ENCODE results near the gene ANKS3. TPM values are rescaled to one million over a fixed set of nuclear protein-coding genes. Genes with fewer than 3 reads are reported as not detected.
A peak's percentile ranks its signal among the peaks of the same experiment; 100 is the strongest.

The ANKS3 gene
- polyA plus RNA-seq (9.7 to 14.7 TPM (median 11.7 TPM) in 3 replicates), polyA minus RNA-seq (12.0 to 24.2 TPM (median 23.1 TPM) in 3 replicates)
- 12.6 TPM for polyA plus RNA-seq (2011; ENCODE audit: low read depth)
- polyA plus RNA-seq (2011; cell fraction: cytosol; rRNA removed) = 6.5 and 8.3 TPM in 2 replicates
- 40.9 and 51.0 TPM in 2 replicates for polyA plus RNA-seq (2011; cell fraction: nucleus; rRNA removed)
- polyA plus RNA-seq (2012; ENCODE audit: low replicate concordance) = 8.6 and 9.5 TPM in 2 replicates
- 11.1 TPM for polyA minus RNA-seq (2011; cell fraction: cytosol; rRNA and poly(A)+ RNA removed)
- 15.0 and 19.1 TPM in 2 replicates for polyA minus RNA-seq (2011; cell fraction: nucleus; rRNA and poly(A)+ RNA removed)

GRCh38 chr16:4734063-4734729 lies at the start of gene ANKS3, which contains the start of gene DNAAF8:
TSS of gene ANKS3 (minus strand) at chr16:4734271. CDS start at chr16:4730149, 4,122 bp downstream.
TSS of gene DNAAF8 (plus strand) at chr16:4734537. CDS start at chr16:4736515, 1,978 bp downstream.
- no peak for FAIRE-seq
- dilution Hi-C loops (cut with MboI; ENCODE audit: extremely low pct_ligation_motif_present, low sequenced_read_pairs) = no loop called here

GRCh38 chr16:4783251-4783950 lies 49.3 kb upstream of the ANKS3 start:
- Histone ChIP-seq H2AFZ (ENCODE audit: control insufficient read depth, low read length) (no peak overlapping the region), H3K9ac (ENCODE audit: control insufficient read depth, extremely low read depth, insufficient read depth, low read length) (no peak overlapping the region), H3K4me1 (ENCODE audit: control insufficient read depth, extremely low read depth, insufficient read depth, low read length) (peaks cover 7% of the 10 kb centered on the region), H3K4me2 (ENCODE audit: control insufficient read depth, extremely low read depth, insufficient read depth, low read depth, low read length) (no peak overlapping the region), H3K9me1 (ENCODE audit: control insufficient read depth, extremely low read depth, insufficient read depth, low read length) (no peaks in the 10 kb centered on the region), H3K27ac (ENCODE audit: control insufficient read depth, insufficient read depth, low read length) (no peak overlapping the region), H3K9me3 (ENCODE audit: control insufficient read depth, low read depth, low read length) (no peaks in the 10 kb centered on the region), H3K27me3 (ENCODE audit: control insufficient read depth, extremely low read depth, insufficient read depth, low read length) (no peaks in the 10 kb centered on the region), H4K20me1 (ENCODE audit: control insufficient read depth, extremely low read depth, insufficient read depth, low read length) (no peaks in the 10 kb centered on the region), H3K4me3 (ENCODE audit: control insufficient read depth in 2 of 3, extremely low read depth in 1 of 3, insufficient read depth in 2 of 3, low read depth in 1 of 3, low read length in 3 of 3) (no peak overlapping the region), H3K36me3 (ENCODE audit: control insufficient read depth in 2 of 2, extremely low read depth in 1 of 2, insufficient read depth in 2 of 2, low read length in 2 of 2) (no peaks in the 10 kb centered on the region), H3K79me2 (ENCODE audit: control insufficient read depth, insufficient read depth, low read length) (no peaks in the 10 kb centered on the region)
- dilution Hi-C loops (cut with MboI; ENCODE audit: extremely low pct_ligation_motif_present, low sequenced_read_pairs) = no loop called here
- DNase-seq (ENCODE audit: low read depth, low spot score) (no peak), FAIRE-seq (no peak)
- TF ChIP-seq CTCF (optimal IDR thresholded peaks at IDR 0.05 in 1 of 3, IDR thresholded peaks at IDR 0.05 in 1 of 3, conservative IDR thresholded peaks at IDR 0.05 in 1 of 3; ENCODE audit: extremely low read depth in 1 of 3, insufficient read depth in 2 of 3, low read length in 3 of 3) (no peak), EZH2 (IDR thresholded peaks at IDR 0.05; ENCODE audit: low read length) (no peak)

More at GRCh38 chr16:4734063-4734729, at the start of gene ANKS3, which contains the start of gene DNAAF8:
- Histone ChIP-seq H3K9me3 (ENCODE audit: control insufficient read depth, low read depth, low read length) (no peaks in the 10 kb centered on the region), H3K27me3 (ENCODE audit: control insufficient read depth, extremely low read depth, insufficient read depth, low read length) (peaks cover 3% of the 10 kb centered on the region), H3K27ac (ENCODE audit: control insufficient read depth, insufficient read depth, low read length) (peak within 1 kb of the TSS; percentile 37), H2AFZ (ENCODE audit: control insufficient read depth, low read length) (peak within 1 kb of the TSS; percentile 95), H3K79me2 (ENCODE audit: control insufficient read depth, insufficient read depth, low read length) (peaks cover 29% of the 10 kb centered on the region), H3K9ac (ENCODE audit: control insufficient read depth, extremely low read depth, insufficient read depth, low read length) (peak within 1 kb of the TSS; percentile 84), H3K4me1 (ENCODE audit: control insufficient read depth, extremely low read depth, insufficient read depth, low read length) (peaks cover 5% of the 10 kb centered on the region), H4K20me1 (ENCODE audit: control insufficient read depth, extremely low read depth, insufficient read depth, low read length) (no peaks in the 10 kb centered on the region), H3K9me1 (ENCODE audit: control insufficient read depth, extremely low read depth, insufficient read depth, low read length) (no peaks in the 10 kb centered on the region), H3K4me2 (ENCODE audit: control insufficient read depth, extremely low read depth, insufficient read depth, low read depth, low read length) (peak within 1 kb of the TSS; percentile 80), H3K4me3 (ENCODE audit: control insufficient read depth in 2 of 3, extremely low read depth in 1 of 3, insufficient read depth in 2 of 3, low read depth in 1 of 3, low read length in 3 of 3) (peak within 1 kb of the TSS; percentile 65 to 86 (median 70)), H3K36me3 (ENCODE audit: control insufficient read depth in 2 of 2, extremely low read depth in 1 of 2, insufficient read depth in 2 of 2, low read length in 2 of 2) (peaks cover 11 to 14% of the 10 kb centered on the region in 2 experiments)
- DNase-seq (ENCODE audit: low read depth, low spot score) = peak; percentile 84
- TF ChIP-seq EZH2 (IDR thresholded peaks at IDR 0.05; ENCODE audit: low read length) (no peak), CTCF (optimal IDR thresholded peaks at IDR 0.05 in 1 of 3, IDR thresholded peaks at IDR 0.05 in 1 of 3, conservative IDR thresholded peaks at IDR 0.05 in 1 of 3; ENCODE audit: extremely low read depth in 1 of 3, insufficient read depth in 2 of 3, low read length in 3 of 3) (no peak)

Data from keratinocyte (primary cell).